ENCODE data around the gene ANKS3.

Gene ANKS3

DNA sequence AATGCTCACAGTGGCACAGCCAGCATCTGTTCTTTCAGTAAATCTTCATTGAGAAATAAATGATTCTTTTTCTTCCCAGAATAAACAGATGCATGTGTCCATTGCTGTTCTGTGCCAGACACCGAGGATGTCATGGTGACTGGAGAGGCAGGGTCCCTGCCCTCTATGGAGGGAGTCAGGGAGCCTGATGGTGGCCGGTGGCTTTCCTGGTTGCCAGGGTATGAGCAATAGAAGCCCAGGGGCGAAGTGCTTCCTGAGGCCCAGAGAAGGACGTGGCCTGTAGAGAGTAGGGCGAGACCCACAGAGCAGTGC lies 70.7 kb downstream of the ANKS3 start:
- TF ChIP-seq, protein P1, sequence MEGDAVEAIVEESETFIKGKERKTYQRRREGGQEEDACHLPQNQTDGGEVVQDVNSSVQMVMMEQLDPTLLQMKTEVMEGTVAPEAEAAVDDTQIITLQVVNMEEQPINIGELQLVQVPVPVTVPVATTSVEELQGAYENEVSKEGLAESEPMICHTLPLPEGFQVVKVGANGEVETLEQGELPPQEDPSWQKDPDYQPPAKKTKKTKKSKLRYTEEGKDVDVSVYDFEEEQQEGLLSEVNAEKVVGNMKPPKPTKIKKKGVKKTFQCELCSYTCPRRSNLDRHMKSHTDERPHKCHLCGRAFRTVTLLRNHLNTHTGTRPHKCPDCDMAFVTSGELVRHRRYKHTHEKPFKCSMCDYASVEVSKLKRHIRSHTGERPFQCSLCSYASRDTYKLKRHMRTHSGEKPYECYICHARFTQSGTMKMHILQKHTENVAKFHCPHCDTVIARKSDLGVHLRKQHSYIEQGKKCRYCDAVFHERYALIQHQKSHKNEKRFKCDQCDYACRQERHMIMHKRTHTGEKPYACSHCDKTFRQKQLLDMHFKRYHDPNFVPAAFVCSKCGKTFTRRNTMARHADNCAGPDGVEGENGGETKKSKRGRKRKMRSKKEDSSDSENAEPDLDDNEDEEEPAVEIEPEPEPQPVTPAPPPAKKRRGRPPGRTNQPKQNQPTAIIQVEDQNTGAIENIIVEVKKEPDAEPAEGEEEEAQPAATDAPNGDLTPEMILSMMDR (IDR thresholded peaks at IDR 0.05) = no peak

DNA sequence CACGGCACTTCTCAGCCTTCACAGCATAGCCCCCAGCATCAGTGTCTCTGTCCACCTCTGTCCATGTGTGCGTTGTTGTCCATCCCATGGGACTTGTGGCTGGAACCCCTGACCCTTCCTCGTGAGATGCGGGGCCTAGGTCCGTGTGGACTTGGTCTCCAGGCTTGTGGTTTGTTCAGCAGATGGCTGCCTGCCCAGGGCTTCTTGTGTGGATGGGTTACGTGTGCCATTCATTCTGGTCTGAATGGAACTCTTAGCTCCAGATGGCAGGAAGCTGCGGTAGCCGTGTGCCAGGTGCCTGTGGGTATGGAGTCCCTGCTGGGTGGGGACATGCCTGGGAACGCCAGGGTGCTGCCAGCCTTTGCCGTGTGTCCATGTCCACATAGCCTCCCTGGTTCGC lies 72.4 kb downstream of the ANKS3 start:
- TF ChIP-seq, protein P1 (IDR thresholded peaks at IDR 0.05) = no peak

DNA sequence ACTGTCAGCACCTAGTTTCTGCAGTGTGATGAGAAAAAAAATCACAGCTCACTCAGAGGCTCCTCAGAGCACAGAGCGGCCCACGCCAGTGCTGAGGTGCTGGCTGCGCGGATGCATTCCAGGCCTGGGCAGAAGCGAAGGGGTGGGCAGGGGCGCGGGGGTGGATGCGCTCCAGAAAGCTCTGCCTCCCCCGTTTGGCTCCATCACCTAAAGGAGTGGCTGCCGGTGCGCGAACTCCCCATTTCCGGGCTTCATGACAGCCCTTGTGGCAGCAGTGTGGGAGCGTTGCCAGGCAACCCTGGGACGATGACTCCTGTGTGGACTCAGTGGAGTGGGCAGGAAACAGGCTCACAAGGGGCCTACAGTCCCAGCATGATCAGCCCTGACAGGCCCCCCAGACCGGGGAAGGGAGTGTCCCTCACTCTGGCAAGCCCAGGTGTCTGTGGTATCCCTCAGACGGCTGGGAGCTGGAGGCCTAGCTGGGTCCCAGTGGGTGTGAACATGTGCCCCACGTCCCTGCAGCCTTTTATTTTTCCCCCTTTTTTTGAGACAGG lies 73.5 kb downstream of the ANKS3 start:
- TF ChIP-seq, protein P1 (IDR thresholded peaks at IDR 0.05) = no peak

DNA sequence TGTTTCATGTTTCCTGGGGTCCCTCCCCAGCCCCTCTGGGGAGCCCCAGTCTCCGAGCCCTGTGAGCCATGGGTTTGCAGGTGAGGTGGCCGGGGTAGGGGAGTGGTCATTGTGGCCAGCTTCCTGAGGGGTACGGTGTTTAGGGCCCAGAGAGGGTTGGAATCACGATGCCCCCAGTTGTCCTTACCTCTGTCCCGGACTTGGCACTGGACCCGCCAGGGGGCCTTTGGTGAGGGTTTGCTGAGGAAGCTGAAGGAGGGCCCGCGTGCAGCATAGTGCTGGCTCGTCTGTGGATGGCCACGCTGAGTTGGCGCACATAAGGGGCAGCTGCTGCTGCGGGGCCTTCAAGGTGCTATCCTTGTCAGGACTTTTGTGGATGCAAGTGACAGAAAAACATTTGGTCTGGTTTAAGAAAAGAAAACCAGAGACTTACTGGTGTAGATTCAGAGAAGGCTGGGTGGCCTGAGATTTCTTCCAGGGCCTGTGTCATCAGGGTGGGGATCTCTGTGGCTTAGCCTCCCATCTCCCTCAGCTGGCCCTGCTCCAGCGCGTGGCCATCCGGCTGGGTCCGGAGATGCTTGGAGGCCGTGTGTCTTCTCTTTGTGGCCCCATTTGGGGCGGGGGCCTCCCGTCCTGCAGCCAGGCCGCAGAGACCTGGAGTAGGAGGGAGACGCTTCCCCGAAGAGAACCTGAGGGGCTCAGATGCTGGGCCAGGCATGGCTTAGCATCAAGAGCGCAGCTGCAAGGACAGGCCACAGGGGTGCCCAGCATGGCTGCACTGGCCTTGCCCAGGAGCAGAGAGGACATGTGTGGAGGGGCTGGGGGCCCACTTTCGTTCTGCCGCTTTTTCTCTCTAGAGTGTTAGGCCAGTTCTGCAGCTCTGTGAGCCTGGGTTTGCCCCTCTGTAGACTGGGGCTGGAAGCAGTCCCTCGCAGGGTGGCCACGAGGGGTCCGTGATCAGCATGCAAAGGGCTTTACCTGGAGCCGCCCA lies 74.4 kb downstream of the ANKS3 start:
- TF ChIP-seq, protein P1 (IDR thresholded peaks at IDR 0.05) = no peak

DNA sequence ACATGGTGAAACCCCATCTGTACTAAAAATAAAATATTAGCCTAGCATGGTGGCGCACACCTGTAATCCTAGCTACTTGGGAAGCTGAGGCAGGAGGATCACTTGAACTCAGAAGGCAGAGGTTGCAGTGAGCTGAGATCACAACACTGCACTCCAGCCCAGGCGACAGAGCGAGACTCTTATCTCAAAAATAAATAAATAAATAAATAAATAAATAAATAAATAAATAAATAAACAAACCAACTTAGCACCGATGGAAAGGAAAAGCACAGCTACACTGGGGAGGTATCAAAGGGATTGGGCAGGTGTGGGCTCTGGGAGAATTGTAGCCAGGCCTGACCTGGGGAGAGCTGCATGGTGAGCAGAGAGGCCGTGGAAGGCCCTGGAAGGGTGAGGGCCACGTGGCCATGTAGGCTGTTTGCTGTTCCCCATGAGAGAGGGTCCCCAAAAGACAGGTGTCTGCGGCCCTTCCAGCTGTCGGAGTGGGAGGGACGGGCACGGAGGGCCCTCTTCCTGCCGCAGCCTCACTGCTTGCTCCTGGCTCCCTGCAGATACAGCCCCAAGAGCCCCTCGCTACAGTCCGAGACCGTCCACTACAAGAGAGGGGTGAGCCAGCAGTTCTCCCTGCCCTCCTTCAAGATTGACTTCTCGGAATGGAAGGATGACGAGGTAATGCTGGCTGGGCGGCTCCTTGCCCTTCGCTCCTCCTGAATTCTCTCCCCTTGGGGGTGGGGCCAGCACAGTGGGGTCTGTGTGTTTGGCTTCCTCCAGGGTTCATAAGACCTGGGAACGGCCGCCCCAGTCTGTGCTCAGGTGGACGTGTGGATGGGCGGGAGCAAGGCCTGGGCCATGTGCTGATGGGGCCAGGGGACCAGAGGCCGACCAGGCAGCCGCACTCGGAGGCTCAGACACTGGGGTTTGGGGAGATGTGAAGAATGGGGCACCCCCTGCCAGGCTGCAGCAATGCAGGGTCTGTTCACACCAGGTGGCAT lies 77.1 kb downstream of the ANKS3 start:
- TF ChIP-seq, protein P1 (IDR thresholded peaks at IDR 0.05) = no peak

DNA sequence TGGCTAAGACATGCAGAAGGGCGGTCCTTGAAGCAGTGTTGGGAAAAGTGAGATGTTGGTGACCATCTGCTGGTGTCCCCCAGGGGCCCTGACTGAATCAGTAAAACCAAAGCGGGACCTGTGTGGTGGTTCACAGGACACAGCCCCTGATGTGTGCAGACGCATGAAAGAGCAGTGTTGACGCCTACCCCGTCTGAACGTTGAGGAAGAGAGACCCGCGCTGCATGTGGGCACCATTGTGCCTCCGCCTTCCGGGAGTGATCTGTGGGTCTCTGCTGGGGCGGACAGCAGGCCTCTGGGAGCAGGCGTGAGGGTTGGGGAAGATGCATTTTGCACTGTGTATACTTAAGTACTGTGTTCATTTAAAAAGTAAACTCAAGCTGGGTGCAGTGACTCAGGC lies 77.8 kb downstream of the ANKS3 start:
- TF ChIP-seq, protein P1 (IDR thresholded peaks at IDR 0.05) = no peak

DNA sequence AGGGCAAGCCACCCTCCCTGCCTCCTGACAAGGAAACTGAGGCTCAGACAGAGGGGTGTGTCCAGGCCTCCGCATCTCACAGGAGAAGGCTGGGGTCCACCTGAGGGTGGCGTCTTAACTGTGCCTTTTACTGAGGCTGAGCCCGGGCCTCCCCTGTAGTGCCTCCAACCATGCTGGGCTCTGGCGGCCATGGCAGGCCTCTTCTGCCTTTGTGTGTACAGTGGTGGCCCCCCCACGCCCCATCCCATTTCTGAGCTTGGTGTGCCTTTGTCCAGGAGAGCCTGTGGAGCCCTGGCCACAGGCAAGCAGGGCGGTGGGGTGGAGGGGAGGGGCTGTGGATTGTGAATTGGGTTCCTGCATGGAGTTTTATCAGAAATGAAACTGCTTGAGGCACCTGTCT lies 78.3 kb downstream of the ANKS3 start:
- TF ChIP-seq, protein P1 (IDR thresholded peaks at IDR 0.05) = no peak
